ENCODE data around the gene B3GALNT2. TPM values are rescaled to one million over a fixed set of nuclear protein-coding genes. Genes with fewer than 3 reads are reported as not detected.

The B3GALNT2 gene
- total RNA-seq, 1 experiment from 2014 or later: 88.4 TPM

DNA sequence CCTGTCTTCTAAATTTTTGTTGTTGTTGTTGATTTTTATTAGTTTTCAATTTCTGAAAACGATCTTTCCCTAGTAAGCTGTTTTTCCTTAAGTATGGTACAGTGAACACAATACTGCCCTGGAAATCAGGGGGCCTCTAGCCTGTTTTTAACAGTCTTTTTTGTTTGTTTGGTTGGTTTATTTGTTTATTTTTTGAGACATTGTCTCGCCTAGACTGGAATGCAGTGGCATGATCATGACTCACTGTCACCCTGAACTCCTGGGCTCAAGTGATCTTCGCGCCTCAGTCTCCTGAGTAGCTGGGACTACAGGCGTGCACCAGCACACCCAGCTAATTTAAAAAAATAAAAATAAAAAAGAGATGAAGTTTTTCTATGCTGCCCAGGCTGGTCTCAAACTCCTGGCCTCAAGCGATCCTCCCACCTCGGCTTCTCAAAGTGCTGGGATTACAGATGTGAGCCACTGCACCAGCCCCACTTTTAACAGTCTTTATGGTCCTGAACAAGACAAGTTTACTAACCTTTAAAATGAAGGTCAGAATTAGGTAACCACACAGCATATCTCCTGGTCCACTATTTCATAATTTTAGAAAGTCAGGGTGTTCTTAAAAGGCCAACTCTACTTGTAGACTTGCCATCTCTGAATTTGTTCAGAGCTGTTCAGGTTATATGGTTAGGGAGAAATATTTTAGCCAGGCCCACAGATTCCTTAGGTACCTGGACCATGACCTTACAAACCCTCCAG lies 101.6 kb downstream of the B3GALNT2 start:
- peaks cover 26% of the 10 kb centered on the region for H3K36me3 Mint-ChIP-seq (ENCODE audit: insufficient read depth, unreplicated experiment)
- H3K4me3 Mint-ChIP-seq (ENCODE audit: unreplicated experiment): no peak overlapping the region
- no peak overlapping the region for H3K27ac Mint-ChIP-seq (ENCODE audit: low read depth, unreplicated experiment)
- TF ChIP-seq, protein P1, sequence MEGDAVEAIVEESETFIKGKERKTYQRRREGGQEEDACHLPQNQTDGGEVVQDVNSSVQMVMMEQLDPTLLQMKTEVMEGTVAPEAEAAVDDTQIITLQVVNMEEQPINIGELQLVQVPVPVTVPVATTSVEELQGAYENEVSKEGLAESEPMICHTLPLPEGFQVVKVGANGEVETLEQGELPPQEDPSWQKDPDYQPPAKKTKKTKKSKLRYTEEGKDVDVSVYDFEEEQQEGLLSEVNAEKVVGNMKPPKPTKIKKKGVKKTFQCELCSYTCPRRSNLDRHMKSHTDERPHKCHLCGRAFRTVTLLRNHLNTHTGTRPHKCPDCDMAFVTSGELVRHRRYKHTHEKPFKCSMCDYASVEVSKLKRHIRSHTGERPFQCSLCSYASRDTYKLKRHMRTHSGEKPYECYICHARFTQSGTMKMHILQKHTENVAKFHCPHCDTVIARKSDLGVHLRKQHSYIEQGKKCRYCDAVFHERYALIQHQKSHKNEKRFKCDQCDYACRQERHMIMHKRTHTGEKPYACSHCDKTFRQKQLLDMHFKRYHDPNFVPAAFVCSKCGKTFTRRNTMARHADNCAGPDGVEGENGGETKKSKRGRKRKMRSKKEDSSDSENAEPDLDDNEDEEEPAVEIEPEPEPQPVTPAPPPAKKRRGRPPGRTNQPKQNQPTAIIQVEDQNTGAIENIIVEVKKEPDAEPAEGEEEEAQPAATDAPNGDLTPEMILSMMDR (IDR thresholded peaks at IDR 0.05; ENCODE audit: unreplicated experiment): no peak
- peaks cover 50% of the 10 kb centered on the region for H3K4me1 Mint-ChIP-seq (ENCODE audit: insufficient read depth, unreplicated experiment)
- BruUV-seq (replicated peaks): no TSS peak
- ChIA-PET CTCF (interaction anchor here (0.5 to 1.8 kb wide), 5 partner anchors 10 to 477 kb away, joined by 3 to 6 read pairs (median 4); no protein-coding TSS in a partner anchor), POLR2A (interaction anchor here (0.5 to 2.1 kb wide), 4 partner anchors 15 to 253 kb away, joined by 3 to 8 read pairs (median 3); partner anchors contain the start of genes GGPS1 and TBCE)
- DNase-seq (ENCODE audit: unreplicated experiment): peak; percentile 52
- no peaks in the 10 kb centered on the region for H3K9me3 Mint-ChIP-seq (ENCODE audit: unreplicated experiment)
- no peaks in the 10 kb centered on the region for H3K27me3 Mint-ChIP-seq (ENCODE audit: insufficient read depth, unreplicated experiment)
- intact Hi-C loops (cut with micrococcal nuclease): no loop called here

DNA sequence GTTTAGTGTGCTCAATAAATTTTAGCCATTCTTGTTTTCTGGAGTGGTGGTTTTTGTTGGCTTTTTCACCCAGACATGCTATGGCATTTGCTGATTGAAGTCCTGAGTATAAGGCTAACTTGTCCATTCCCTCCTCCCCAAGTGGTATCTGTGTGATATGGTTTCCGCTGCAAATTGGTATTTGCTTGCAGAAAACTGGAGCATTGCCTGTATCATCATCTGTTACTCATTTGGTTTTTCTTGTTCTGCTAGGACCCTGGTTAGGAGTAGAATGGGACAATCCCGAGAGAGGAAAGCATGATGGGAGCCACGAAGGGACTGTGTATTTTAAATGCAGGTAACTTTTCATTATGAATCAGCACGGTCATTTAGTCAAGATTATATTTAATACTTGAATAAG lies 103.0 kb downstream of the B3GALNT2 start:
- Mint-ChIP-seq H3K36me3 (ENCODE audit: insufficient read depth, unreplicated experiment) (peaks cover 19% of the 10 kb centered on the region), H3K27me3 (ENCODE audit: insufficient read depth, unreplicated experiment) (no peaks in the 10 kb centered on the region), H3K4me1 (ENCODE audit: insufficient read depth, unreplicated experiment) (peaks cover 53% of the 10 kb centered on the region), H3K9me3 (ENCODE audit: unreplicated experiment) (no peaks in the 10 kb centered on the region), H3K27ac (ENCODE audit: low read depth, unreplicated experiment) (no peak overlapping the region), H3K4me3 (ENCODE audit: unreplicated experiment) (no peak overlapping the region)
- no TSS peak for BruUV-seq (replicated peaks)
- TF ChIP-seq, protein P1 (IDR thresholded peaks at IDR 0.05; ENCODE audit: unreplicated experiment): no peak
- ChIA-PET CTCF (no interaction called here), POLR2A (no interaction called here)
- intact Hi-C loops (cut with micrococcal nuclease): no loop called here
- no peak for DNase-seq (ENCODE audit: unreplicated experiment)

Other genes with a start within 250 kb of the B3GALNT2 start
- 48.7 and 61.0 TPM in 2 replicates for gene ARID4B, start 176.3 kb downstream of the B3GALNT2 start, total RNA-seq (2022)
- 56.5 and 74.8 TPM in 2 replicates for gene GGPS1, start 175.9 kb downstream of the B3GALNT2 start, total RNA-seq (2022)
- 45.6 and 52.5 TPM in 2 replicates for gene TBCE, start 137.0 kb downstream of the B3GALNT2 start, total RNA-seq (2022)
- gene GNG4, start 145.3 kb upstream of the B3GALNT2 start, total RNA-seq (2022): 3.0 and 3.3 TPM in 2 replicates

Measured in MCF 10A (cell line).